ENCODE data around the gene FAM168A. TPM values are rescaled to one million over a fixed set of nuclear protein-coding genes. Genes with fewer than 3 reads are reported as not detected.

The FAM168A gene
- total RNA-seq, 1 donor from 2014 or later: 14.2 TPM

DNA sequence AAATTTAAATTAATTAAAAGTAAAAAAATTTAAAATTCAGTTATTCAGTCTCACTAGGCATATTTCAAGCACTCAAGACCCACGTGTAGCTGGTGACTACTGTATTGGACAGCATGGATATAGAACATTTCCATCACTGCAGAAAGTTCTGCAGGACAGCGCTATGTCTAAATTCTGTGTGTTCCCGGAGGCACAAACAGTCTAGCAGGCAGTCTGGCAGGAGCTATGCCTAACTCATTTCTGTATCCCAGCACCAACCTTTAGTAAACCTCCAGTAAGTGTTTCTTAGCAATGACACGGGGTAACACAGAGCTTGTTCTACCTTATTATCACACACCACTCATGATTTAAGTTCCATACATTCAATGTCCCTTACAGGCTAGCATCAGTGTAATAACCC is 48.5 kb downstream of the FAM168A start:
- DNase-seq (ENCODE audit: low read depth): no peak
- no peaks in the 10 kb centered on the region for H3K36me3 ChIP-seq (ENCODE audit: control insufficient read depth, insufficient read depth, low read length)
- no peak overlapping the region for H3K4me3 ChIP-seq (ENCODE audit: low read depth, low read length)
- no peaks in the 10 kb centered on the region for H3K27me3 ChIP-seq (ENCODE audit: control insufficient read depth, insufficient read depth, low read length)
- TF ChIP-seq, protein P1, sequence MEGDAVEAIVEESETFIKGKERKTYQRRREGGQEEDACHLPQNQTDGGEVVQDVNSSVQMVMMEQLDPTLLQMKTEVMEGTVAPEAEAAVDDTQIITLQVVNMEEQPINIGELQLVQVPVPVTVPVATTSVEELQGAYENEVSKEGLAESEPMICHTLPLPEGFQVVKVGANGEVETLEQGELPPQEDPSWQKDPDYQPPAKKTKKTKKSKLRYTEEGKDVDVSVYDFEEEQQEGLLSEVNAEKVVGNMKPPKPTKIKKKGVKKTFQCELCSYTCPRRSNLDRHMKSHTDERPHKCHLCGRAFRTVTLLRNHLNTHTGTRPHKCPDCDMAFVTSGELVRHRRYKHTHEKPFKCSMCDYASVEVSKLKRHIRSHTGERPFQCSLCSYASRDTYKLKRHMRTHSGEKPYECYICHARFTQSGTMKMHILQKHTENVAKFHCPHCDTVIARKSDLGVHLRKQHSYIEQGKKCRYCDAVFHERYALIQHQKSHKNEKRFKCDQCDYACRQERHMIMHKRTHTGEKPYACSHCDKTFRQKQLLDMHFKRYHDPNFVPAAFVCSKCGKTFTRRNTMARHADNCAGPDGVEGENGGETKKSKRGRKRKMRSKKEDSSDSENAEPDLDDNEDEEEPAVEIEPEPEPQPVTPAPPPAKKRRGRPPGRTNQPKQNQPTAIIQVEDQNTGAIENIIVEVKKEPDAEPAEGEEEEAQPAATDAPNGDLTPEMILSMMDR (IDR thresholded peaks at IDR 0.05; ENCODE audit: insufficient read depth, low read length, poor library complexity, severe bottlenecking): no peak

DNA sequence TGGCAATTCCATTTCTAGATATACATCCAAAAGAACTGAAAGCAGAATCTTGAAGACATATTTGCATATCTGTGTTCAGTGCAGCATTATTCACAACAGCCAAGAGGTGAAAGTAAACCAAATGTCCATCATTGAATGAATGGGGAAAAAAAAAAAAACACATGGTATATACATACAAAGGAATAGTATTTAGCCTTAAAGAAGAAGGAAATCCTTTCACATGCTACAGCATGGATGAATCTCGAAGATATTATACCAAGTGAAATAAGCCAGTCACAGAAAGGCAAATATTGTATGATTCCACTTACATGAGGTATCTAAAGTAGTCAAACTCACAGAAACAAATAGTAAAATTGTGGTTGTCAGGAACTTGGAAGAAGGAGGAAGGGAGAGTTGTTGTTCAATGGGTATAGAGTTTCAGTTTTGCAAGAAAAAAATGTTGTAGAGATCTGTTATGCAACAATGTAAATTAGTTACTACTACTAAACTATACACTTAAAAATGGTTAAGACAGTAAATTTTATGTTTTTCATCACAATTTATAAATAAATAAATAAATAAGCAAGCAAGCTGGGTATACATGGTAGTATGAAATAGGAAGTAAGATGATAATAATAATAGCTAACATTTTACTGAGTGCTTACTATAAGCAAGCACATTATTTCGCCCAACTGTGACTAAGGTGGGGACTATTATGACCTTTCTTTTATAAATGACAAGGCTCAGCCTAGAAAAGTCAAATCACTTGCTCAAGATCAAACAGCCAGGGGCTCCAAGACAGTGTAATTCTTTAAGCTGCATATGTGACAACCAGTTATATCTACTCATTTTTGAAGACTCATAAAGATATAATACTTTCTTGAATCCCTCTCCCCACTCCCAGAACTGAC is 50.0 kb downstream of the FAM168A start:
- DNase-seq (ENCODE audit: low read depth): no peak
- TF ChIP-seq, protein P1 (IDR thresholded peaks at IDR 0.05; ENCODE audit: insufficient read depth, low read length, poor library complexity, severe bottlenecking): no peak
- H3K4me3 ChIP-seq (ENCODE audit: low read depth, low read length): no peak overlapping the region
- no peaks in the 10 kb centered on the region for H3K27me3 ChIP-seq (ENCODE audit: control insufficient read depth, insufficient read depth, low read length)
- no peaks in the 10 kb centered on the region for H3K36me3 ChIP-seq (ENCODE audit: control insufficient read depth, insufficient read depth, low read length)

DNA sequence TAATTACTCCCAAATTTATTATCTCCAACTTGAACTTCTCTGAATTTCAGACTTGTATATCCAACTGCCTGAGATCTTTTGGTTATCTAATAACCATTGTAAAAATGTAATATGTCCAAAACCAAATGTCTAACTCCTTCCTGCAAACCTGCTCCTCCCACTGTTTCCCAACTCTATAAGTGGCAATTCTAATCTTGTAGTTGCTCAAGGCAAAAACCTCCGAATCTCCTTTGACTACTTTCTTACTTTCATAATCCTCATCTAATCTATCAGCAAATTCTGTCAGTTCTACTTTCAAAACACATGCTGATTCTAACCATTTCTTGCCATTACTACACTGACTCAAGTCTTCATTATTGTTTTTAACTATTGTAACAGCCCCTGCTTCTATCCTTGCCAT is 55.7 kb downstream of the FAM168A start:
- DNase-seq (ENCODE audit: low read depth): no peak
- TF ChIP-seq, protein P1 (IDR thresholded peaks at IDR 0.05; ENCODE audit: insufficient read depth, low read length, poor library complexity, severe bottlenecking): no peak
- Histone ChIP-seq H3K27me3 (ENCODE audit: control insufficient read depth, insufficient read depth, low read length) (no peaks in the 10 kb centered on the region), H3K4me3 (ENCODE audit: low read depth, low read length) (no peak overlapping the region), H3K36me3 (ENCODE audit: control insufficient read depth, insufficient read depth, low read length) (no peaks in the 10 kb centered on the region)

DNA sequence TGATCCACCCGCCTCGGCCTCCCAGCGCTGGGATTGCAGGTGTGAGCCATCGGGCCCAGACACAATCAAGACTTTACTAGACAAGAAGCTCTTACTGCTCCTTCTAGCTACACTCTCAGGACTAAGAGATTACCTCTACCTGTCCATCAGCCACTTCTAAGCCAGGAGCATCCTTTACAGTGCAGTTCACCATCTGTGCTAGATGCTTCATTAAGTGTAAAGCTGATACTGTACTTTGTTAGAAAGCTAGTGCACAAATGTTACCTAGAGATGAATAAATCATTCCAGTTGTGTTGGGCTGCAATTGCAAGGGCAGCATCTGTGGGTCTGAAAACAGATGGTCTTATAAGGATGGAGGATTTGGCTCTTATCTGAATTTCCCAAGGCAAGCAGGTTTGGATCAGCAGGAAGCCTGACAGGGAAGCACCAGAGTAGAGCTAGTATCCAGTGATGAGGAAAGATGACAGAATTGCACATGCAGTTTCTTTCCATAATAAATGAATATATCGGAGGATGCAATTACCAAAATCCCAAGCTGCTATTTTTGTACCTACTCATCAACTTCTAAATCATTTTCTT is 58.3 kb downstream of the FAM168A start:
- Histone ChIP-seq H3K4me3 (ENCODE audit: low read depth, low read length) (no peak overlapping the region), H3K27me3 (ENCODE audit: control insufficient read depth, insufficient read depth, low read length) (no peaks in the 10 kb centered on the region), H3K36me3 (ENCODE audit: control insufficient read depth, insufficient read depth, low read length) (no peaks in the 10 kb centered on the region)
- no peak for DNase-seq (ENCODE audit: low read depth)
- TF ChIP-seq, protein P1 (IDR thresholded peaks at IDR 0.05; ENCODE audit: insufficient read depth, low read length, poor library complexity, severe bottlenecking): no peak

DNA sequence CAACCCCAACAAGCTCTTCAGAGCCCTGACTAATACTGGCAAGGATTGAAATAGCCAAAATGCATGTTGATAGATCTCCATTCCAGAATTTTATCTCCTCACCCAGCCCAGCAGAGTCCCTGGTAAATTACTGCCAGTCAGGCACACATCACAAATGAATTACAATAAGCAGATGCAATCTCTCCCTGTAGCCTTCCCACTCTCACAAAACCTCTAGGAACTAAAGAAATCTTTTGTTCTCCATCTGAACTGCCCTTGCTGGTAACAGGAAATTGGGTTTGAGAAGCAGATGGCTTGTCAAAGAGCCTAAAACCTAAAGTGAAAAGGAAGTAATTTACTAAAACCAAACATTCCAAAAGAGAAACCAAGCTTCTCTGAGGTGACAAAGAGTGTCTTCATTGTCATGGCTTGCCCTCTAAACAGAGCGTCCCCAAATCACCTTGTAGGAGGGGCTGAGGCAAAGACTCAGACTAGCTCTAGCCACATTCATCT is 59.5 kb downstream of the FAM168A start:
- Histone ChIP-seq H3K4me3 (ENCODE audit: low read depth, low read length) (no peak overlapping the region), H3K27me3 (ENCODE audit: control insufficient read depth, insufficient read depth, low read length) (no peaks in the 10 kb centered on the region), H3K36me3 (ENCODE audit: control insufficient read depth, insufficient read depth, low read length) (no peaks in the 10 kb centered on the region)
- TF ChIP-seq, protein P1 (IDR thresholded peaks at IDR 0.05; ENCODE audit: insufficient read depth, low read length, poor library complexity, severe bottlenecking): no peak
- no peak for DNase-seq (ENCODE audit: low read depth)
